Loucy (cell line): ENCODE results near the gene ACTN1.
A peak's percentile ranks its signal among the peaks of the same experiment; 100 is the strongest.
"Not testable (repeated sequence)": the region's sequence is repeated elsewhere in the genome, so short reads cannot be mapped to it uniquely, and the experiment has no call there.

Experiments
- H2AFZ ChIP-seq: fragments of 200-600 bp; sonication (generic); 2 replicates; pipeline ENCODE4 v1.6.0; 2016; ENCODE audit warnings: antibody characterized with exemption, mild to moderate bottlenecking, low read length, moderate library complexity
- H3F3A ChIP-seq: fragments of 200-600 bp; 2 replicates; pipeline ENCODE4 v1.6.0; 2016; ENCODE audit warnings: antibody characterized with exemption, low read depth, mild to moderate bottlenecking
- H3K27me3 ChIP-seq: fragments of 200-600 bp; sonication (generic); 2 replicates; pipeline ENCODE4 v1.6.1; 2014; ENCODE audit warnings: low read length, mild to moderate bottlenecking; ENCODE audit not compliant: insufficient read depth, poor library complexity, severe bottlenecking
- H3K36me3 ChIP-seq: fragments of 200-600 bp; sonication (generic); 2 replicates; pipeline ENCODE4 v1.6.1; 2016; ENCODE audit warnings: low read length; ENCODE audit not compliant: insufficient read depth
- H3K4me1 ChIP-seq: fragments of 200-600 bp; sonication (generic); 2 replicates; pipeline ENCODE4 v1.5.1; 2014; ENCODE audit warnings: low read length, mild to moderate bottlenecking; ENCODE audit not compliant: insufficient read depth, poor library complexity, severe bottlenecking
- H3K4me2 ChIP-seq: fragments of 200-600 bp; sonication (generic); 2 replicates; pipeline ENCODE4 v1.6.0; 2014; ENCODE audit warnings: antibody characterized with exemption, low read length, low read depth, mild to moderate bottlenecking; ENCODE audit not compliant: poor library complexity, severe bottlenecking
- H3K4me3 ChIP-seq: fragments of 200-600 bp; sonication (generic); 2 replicates; pipeline ENCODE4 v1.5.1; 2014; ENCODE audit warnings: low read length, mild to moderate bottlenecking, mixed read lengths; ENCODE audit not compliant: poor library complexity, severe bottlenecking
- H3K79me2 ChIP-seq: fragments of 200-600 bp; sonication (generic); 2 replicates; pipeline ENCODE4 v1.6.1; 2014; ENCODE audit warnings: low read length; ENCODE audit not compliant: insufficient read depth
- H3K9ac ChIP-seq: fragments of 200-600 bp; sonication (generic); 2 replicates; pipeline ENCODE4 v1.6.0; 2014; ENCODE audit warnings: mild to moderate bottlenecking, low read depth, low read length, moderate library complexity; ENCODE audit not compliant: poor library complexity, severe bottlenecking
- H3K9me2 ChIP-seq: fragments of 200-600 bp; sonication (generic); replicated peaks from 2 replicates; pipeline ENCODE4 v1.6.1; 2016; ENCODE audit warnings: low read depth, low read length, mixed read lengths
- H3K9me3 ChIP-seq: fragments of 200-600 bp; sonication (generic); 2 replicates; pipeline ENCODE4 v1.6.1; 2014; ENCODE audit warnings: mild to moderate bottlenecking, antibody characterized with exemption, low read length, low read depth; ENCODE audit not compliant: insufficient read depth
- H4K20me1 ChIP-seq: fragments of 200-600 bp; sonication (generic); 2 replicates; pipeline ENCODE4 v1.6.0; 2014; ENCODE audit warnings: antibody characterized with exemption, low read length, mild to moderate bottlenecking; ENCODE audit not compliant: insufficient read depth, poor library complexity, severe bottlenecking
- CTCF ChIP-seq: fragments of 200-600 bp; sonication (generic); conservative IDR thresholded peaks from 2 replicates; pipeline ENCODE4 v1.5.1; 2014; ENCODE audit warnings: mild to moderate bottlenecking, antibody characterized with exemption, low read length
- EZH2phosphoT487 ChIP-seq: fragments of 200-600 bp; IDR thresholded peaks from 2 replicates; pipeline ENCODE4 v1.6.1; 2018; ENCODE audit warnings: antibody characterized with exemption, mild to moderate bottlenecking, moderate library complexity, borderline replicate concordance

Gene ACTN1

GRCh38 chr14:68849416-68849815 lies 129.7 kb downstream of the ACTN1 start:
- Histone ChIP-seq H2AFZ (no peak overlapping the region), H3F3A (peaks cover 13% of the 10 kb centered on the region)

GRCh38 chr14:68848253-68848652 lies 130.8 kb downstream of the ACTN1 start:
- Histone ChIP-seq H3K4me3 (no peak overlapping the region), H3K27me3 (no peaks in the 10 kb centered on the region), H3K9ac (no peak overlapping the region), H3K9me3 (no peaks in the 10 kb centered on the region), H2AFZ (no peak overlapping the region), H3K4me1 (peaks cover 31% of the 10 kb centered on the region), H3K79me2 (no peaks in the 10 kb centered on the region), H3F3A (peaks cover 13% of the 10 kb centered on the region), H3K36me3 (no peaks in the 10 kb centered on the region), H3K4me2 (no peak overlapping the region), H3K9me2 (no peaks in the 10 kb centered on the region), H4K20me1 (no peaks in the 10 kb centered on the region)
- TF ChIP-seq CTCF (no peak), EZH2phosphoT487 (no peak)

More at GRCh38 chr14:68849416-68849815, 129.7 kb downstream of the ACTN1 start:
- no peak overlapping the region for H3K4me3 ChIP-seq
- no peaks in the 10 kb centered on the region for H3K79me2 ChIP-seq
- no peak overlapping the region for H3K4me2 ChIP-seq
- H3K4me1 ChIP-seq: peaks cover 35% of the 10 kb centered on the region
- TF ChIP-seq CTCF: no peak
- no peak for TF ChIP-seq EZH2phosphoT487
- no peaks in the 10 kb centered on the region for H3K27me3 ChIP-seq
- H3K36me3 ChIP-seq: no peaks in the 10 kb centered on the region
- H4K20me1 ChIP-seq: no peaks in the 10 kb centered on the region
- H3K9me3 ChIP-seq: no peaks in the 10 kb centered on the region
- H3K9ac ChIP-seq: peak overlapping the region; percentile 8
- no peaks in the 10 kb centered on the region for H3K9me2 ChIP-seq

GRCh38 chr14:68847640-68848039 lies 131.5 kb downstream of the ACTN1 start:
- not testable (repeated sequence) for H4K20me1 ChIP-seq, H3K36me3 ChIP-seq, H2AFZ ChIP-seq, H3K27me3 ChIP-seq, H3K4me3 ChIP-seq, H3K9me3 ChIP-seq, H3K4me2 ChIP-seq, H3K9ac ChIP-seq, H3K9me2 ChIP-seq, H3K79me2 ChIP-seq
- Histone ChIP-seq H3K4me1 (peaks cover 35% of the 10 kb centered on the region), H3F3A (peaks cover 14% of the 10 kb centered on the region)

- TF ChIP-seq EZH2phosphoT487 (no peak), CTCF (no peak)
- no peak overlapping the region for H2AFZ ChIP-seq
- no peaks in the 10 kb centered on the region for H3K9me2 ChIP-seq
- no peak overlapping the region for H3K4me3 ChIP-seq
- H3K27me3 ChIP-seq: no peaks in the 10 kb centered on the region
- no peak overlapping the region for H3K4me2 ChIP-seq
- peaks cover 12% of the 10 kb centered on the region; the same call in 1 of the 2 replicates for H3F3A ChIP-seq
- no peaks in the 10 kb centered on the region for H3K9me3 ChIP-seq
- no peaks in the 10 kb centered on the region for H4K20me1 ChIP-seq
- H3K79me2 ChIP-seq: no peaks in the 10 kb centered on the region
- no peaks in the 10 kb centered on the region for H3K36me3 ChIP-seq
- peaks cover 38% of the 10 kb centered on the region for H3K4me1 ChIP-seq
- H3K9ac ChIP-seq: no peak overlapping the region
Observed at GRCh38 chr14:68846466-68846865, 132.6 kb downstream of the ACTN1 start.
